IMR-90 (cell line): ENCODE measurements around the gene ZCCHC17. TPM values are rescaled to one million over a fixed set of nuclear protein-coding genes. Genes with fewer than 3 reads are reported as not detected.

Experiments used
- ATAC-seq: fragments of 200-7000 bp; cut with Tn5 transposase; 2 replicates; pipeline ENCODE4 v1.9.1; 2020; ENCODE audit warnings: low read depth, mild to moderate bottlenecking, moderate library complexity
- BruUV-seq: library from RNA; stranded (reverse); fragments of 400-500 nt; replicated peaks from 2 replicates; lab custom pipeline; 2021; lab: Mats Ljungman, UMichigan
- CTCF ChIA-PET: fragments of 300-600 bp; formaldehyde crosslinking; extraction: SDS; loops from one replicate; lab custom pipeline; 2021; ENCODE audit warnings: antibody characterized with exemption; lab: Yijun Ruan, JAX
- POLR2A ChIA-PET: fragments of 300-600 bp; sonication (Branson Sonifier 250); formaldehyde crosslinking; loops from one replicate; lab custom pipeline; 2022; ENCODE audit warnings: antibody characterized with exemption; ENCODE audit not compliant: unreplicated experiment; lab: Charles Lee
- DNase-seq: peaks from one replicate; pipeline ENCODE4 v3.0.0; 2013
- H2AFZ ChIP-seq: replicated peaks from 2 replicates; pipeline ENCODE3; 2013; ENCODE audit warnings: low read length, mild to moderate bottlenecking; ENCODE audit not compliant: poor library complexity
- H2AK5ac ChIP-seq: 2 replicates; pipeline ENCODE4 v1.6.1; 2013; ENCODE audit warnings: low read depth, low read length, inconsistent platforms
- H2AK9ac ChIP-seq: replicated peaks from 2 replicates; pipeline ENCODE3; 2013; ENCODE audit warnings: mild to moderate bottlenecking, low read depth, low read length, moderate library complexity; ENCODE audit not compliant: poor library complexity
- H2BK120ac ChIP-seq: 2 replicates; pipeline ENCODE4 v1.6.1; 2013; ENCODE audit warnings: low read depth, low read length, inconsistent platforms
- H2BK15ac ChIP-seq: 3 replicates; pipeline ENCODE4 v1.6.1; 2013; ENCODE audit warnings: low read depth, low read length, inconsistent platforms
- H2BK20ac ChIP-seq: 2 replicates; pipeline ENCODE4 v1.6.1; 2013; ENCODE audit warnings: low read depth, mild to moderate bottlenecking, inconsistent platforms, low read length, moderate library complexity
- H2BK5ac ChIP-seq: 2 replicates; pipeline ENCODE4 v1.6.1; 2013; ENCODE audit warnings: mild to moderate bottlenecking, low read depth, low read length, inconsistent platforms; ENCODE audit not compliant: poor library complexity, severe bottlenecking
- H3K14ac ChIP-seq: replicated peaks from 2 replicates; pipeline ENCODE4 v1.6.1; 2013; ENCODE audit warnings: low read depth, low read length, inconsistent platforms
- H3K18ac ChIP-seq: 2 replicates; pipeline ENCODE4 v1.6.1; 2013; ENCODE audit warnings: low read depth, low read length, control low read depth
- H3K23ac ChIP-seq: 2 replicates; pipeline ENCODE4 v1.6.1; 2013; ENCODE audit warnings: low read depth, low read length, inconsistent platforms
- H3K27ac ChIP-seq: 2 replicates; pipeline ENCODE4 v1.5.1; 2013; ENCODE audit warnings: mild to moderate bottlenecking, control low read depth, low read length; ENCODE audit not compliant: insufficient read depth
- H3K27me3 ChIP-seq: 2 replicates; pipeline ENCODE4 v1.6.1; 2013; ENCODE audit warnings: low read length; ENCODE audit not compliant: control insufficient read depth, insufficient read depth
- H3K36me3 ChIP-seq: 2 replicates; pipeline ENCODE4 v1.6.1; 2013; ENCODE audit warnings: low read length, mixed read lengths; ENCODE audit not compliant: control insufficient read depth, insufficient read depth
- H3K4ac ChIP-seq: 2 replicates; pipeline ENCODE4 v1.6.1; 2013; ENCODE audit warnings: low read depth, low read length, inconsistent platforms
- H3K4me1 ChIP-seq: 2 replicates; pipeline ENCODE4 v1.6.1; 2013; ENCODE audit warnings: low read length, mixed read lengths; ENCODE audit not compliant: control insufficient read depth, insufficient read depth
- H3K4me2 ChIP-seq: 2 replicates; pipeline ENCODE4 v1.6.1; 2013; ENCODE audit warnings: low read depth, mild to moderate bottlenecking, control low read depth, low read length, moderate library complexity
- H3K4me3 ChIP-seq: 2 replicates; pipeline ENCODE4 v1.5.1; 2013; ENCODE audit warnings: low read depth, mild to moderate bottlenecking, control low read depth, low read length, moderate library complexity; ENCODE audit not compliant: insufficient read depth
- H3K56ac ChIP-seq: 2 replicates; pipeline ENCODE4 v1.6.1; 2013; ENCODE audit warnings: low read length, inconsistent platforms; ENCODE audit not compliant: insufficient read depth; ENCODE audit errors: extremely low read depth
- H3K79me1 ChIP-seq, 2 experiments: 2 replicates each; pipeline ENCODE4 v1.6.1; 2013; ENCODE audit warnings: low read length in 2 of 2, inconsistent platforms in 1 of 2, low read depth in 1 of 2
- H3K9ac ChIP-seq: 2 replicates; pipeline ENCODE4 v1.6.1; 2013; ENCODE audit warnings: low read depth, low read length, control low read depth
- H3K9me1 ChIP-seq: 2 replicates; pipeline ENCODE4 v1.6.1; 2013; ENCODE audit warnings: low read length, inconsistent platforms; ENCODE audit not compliant: insufficient read depth
- H3K9me3 ChIP-seq: 2 replicates; pipeline ENCODE4 v1.6.1; 2013; ENCODE audit warnings: low read length; ENCODE audit not compliant: control insufficient read depth, insufficient read depth
- H4K20me1 ChIP-seq: 2 replicates; pipeline ENCODE4 v1.6.1; 2013; ENCODE audit warnings: low read length, inconsistent platforms; ENCODE audit not compliant: insufficient read depth
- H4K5ac ChIP-seq: 2 replicates; pipeline ENCODE4 v1.6.1; 2013; ENCODE audit warnings: mild to moderate bottlenecking, low read depth, low read length, control low read depth
- H4K8ac ChIP-seq, 2 experiments: 2 replicates each; pipeline ENCODE4 v1.6.1; 2013; ENCODE audit warnings: low read depth in 2 of 2, low read length in 2 of 2, control low read depth in 1 of 2, inconsistent platforms in 1 of 2
- H4K91ac ChIP-seq: 2 replicates; pipeline ENCODE4 v1.6.1; 2013; ENCODE audit warnings: low read depth, low read length, inconsistent platforms; ENCODE audit not compliant: insufficient read depth
- BHLHE40 ChIP-seq: fragments of 150-350 bp; IDR thresholded peaks from 2 replicates; pipeline ENCODE4 v1.6.1; 2016; ENCODE audit warnings: mild to moderate bottlenecking, low read depth, low read length
- CEBPB ChIP-seq: IDR thresholded peaks from 2 replicates; pipeline ENCODE4 v1.6.1; 2012; ENCODE audit warnings: low read depth, low read length, improper control_type of control experiment
- CHD1 ChIP-seq: IDR thresholded peaks from 2 replicates; pipeline ENCODE4 v1.6.1; 2012; ENCODE audit warnings: low read depth, low read length, improper control_type of control experiment
- MAZ ChIP-seq: IDR thresholded peaks from 2 replicates; pipeline ENCODE4 v1.6.1; 2012; ENCODE audit warnings: low read depth, mild to moderate bottlenecking, low read length, improper control_type of control experiment, moderate library complexity, borderline replicate concordance
- MXI1 ChIP-seq: IDR thresholded peaks from 2 replicates; pipeline ENCODE4 v1.6.1; 2012; ENCODE audit warnings: low read depth, mild to moderate bottlenecking, low read length, moderate library complexity, borderline replicate concordance
- POLR2A ChIP-seq: IDR thresholded peaks from 2 replicates; pipeline ENCODE4 v1.6.1; 2012; ENCODE audit warnings: mild to moderate bottlenecking, low read depth, low read length
- RAD21 ChIP-seq: IDR thresholded peaks from 2 replicates; pipeline ENCODE4 v1.6.1; 2012; ENCODE audit warnings: low read length, improper control_type of control experiment
- SMC3 ChIP-seq: fragments of 150-350 bp; IDR thresholded peaks from 2 replicates; pipeline ENCODE4 v1.6.1; 2016; ENCODE audit warnings: low read depth, mild to moderate bottlenecking, antibody characterized with exemption, low read length, moderate library complexity
- USF2 ChIP-seq: fragments of 150-350 bp; IDR thresholded peaks from 2 replicates; pipeline ENCODE4 v1.6.1; 2017; ENCODE audit warnings: mild to moderate bottlenecking, antibody characterized with exemption, low read length, low read depth
- WGBS, 2 experiments: methylation state at CpG; one replicate each; pipeline versions ENCODE4 v1.1.5 to v1.1.7; 2013; ENCODE audit warnings: missing lambda C conversion rate in 2 of 2; ENCODE audit not compliant: insufficient read length in 1 of 2; ENCODE audit errors: extremely low coverage in 2 of 2; 5-methylcytosine and 5-hydroxymethylcytosine counted together
- dilution Hi-C: fragments of 300-500 bp; cut with HindIII; formaldehyde crosslinking; loops from one replicate; pipeline ENCODE4 v1.14.3; 2018; ENCODE audit warnings: low sequenced_read_pairs; ENCODE audit not compliant: unreplicated experiment
- in situ Hi-C: fragments of 300-500 bp; cut with MboI; formaldehyde crosslinking; loops from 3 replicates; pipeline ENCODE4 v1.14.3; 2019; ENCODE audit warnings: low sequenced_read_pairs, inconsistent platforms, mixed read lengths
- intact Hi-C: fragments of 100-400 bp; cut with micrococcal nuclease; formaldehyde crosslinking; loops from 2 replicates; pipeline ENCODE4 v1.10.0; 2022
- polyA plus RNA-seq, 3 experiments: library from polyadenylated mRNA; depleted of rRNA; stranded (reverse); fragments of >200 nt; gene quantifications; 2 replicates each; pipeline ENCODE4 v1.2.3, GENCODE V29; 2012; ENCODE audit warnings: low replicate concordance in 1 of 3
- total RNA-seq: library from RNA; depleted of rRNA; stranded (reverse); fragments of >200 nt; gene quantifications from 2 replicates; pipeline ENCODE4 v1.2.3, GENCODE V29; 2012

The ZCCHC17 gene
- total and polyA plus RNA-seq, 2 of the 4 experiments (the other 2 are of a cell fraction): 48.4 to 48.9 TPM

DNA sequence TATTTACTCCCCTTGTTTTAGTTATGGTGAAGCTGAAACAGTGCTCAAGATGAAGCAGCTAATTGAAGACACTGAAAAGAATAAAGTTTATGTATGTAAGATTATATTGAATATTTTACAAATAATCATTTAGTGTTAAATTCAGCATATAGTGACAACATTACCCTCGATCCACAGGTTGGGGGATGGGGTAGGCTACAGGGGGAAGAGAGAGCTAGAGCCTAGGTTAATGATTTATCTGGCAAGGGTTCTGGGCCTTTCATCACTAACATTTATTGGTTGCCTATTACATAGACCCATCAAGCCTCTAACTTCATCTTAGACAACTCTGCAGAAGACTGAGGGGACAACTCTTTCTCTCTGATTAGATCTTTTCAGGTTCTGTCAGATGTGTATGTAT lies 21.3 kb downstream of the ZCCHC17 start:
- Histone ChIP-seq H3K9me1 (no peaks in the 10 kb centered on the region; the same call in 1 of the 2 replicates), H2AFZ (no peak overlapping the region), H3K36me3 (peaks cover 19% of the 10 kb centered on the region), H3K9me3 (no peaks in the 10 kb centered on the region), H3K4me2 (no peak overlapping the region), H2BK5ac (no peak overlapping the region), H3K56ac (no peak overlapping the region), H3K4me1 (no peaks in the 10 kb centered on the region), H3K23ac (no peak overlapping the region), H3K9ac (no peak overlapping the region), H2BK120ac (no peak overlapping the region), H4K20me1 (no peaks in the 10 kb centered on the region), H3K18ac (no peak overlapping the region), H3K79me1 (peaks cover 0 to 6% of the 10 kb centered on the region in 2 experiments; a peak in 1 of 4 replicates), H3K27ac (no peak overlapping the region), H4K91ac (no peak overlapping the region), H3K27me3 (no peaks in the 10 kb centered on the region), H3K4me3 (no peak overlapping the region), H2AK5ac (no peak overlapping the region), H4K8ac (no peak overlapping the region), H3K4ac (no peak overlapping the region), H2BK20ac (no peak overlapping the region), H2BK15ac (no peak overlapping the region), H4K5ac (no peak overlapping the region), H2AK9ac (no peak overlapping the region), H3K14ac (no peak overlapping the region)
- WGBS, 2 experiments: no CpG with 5 or more reads among the region's 1 CpG
- TF ChIP-seq MXI1 (no peak), CHD1 (no peak), RAD21 (no peak), SMC3 (no peak), BHLHE40 (no peak), CEBPB (no peak), MAZ (no peak), USF2 (no peak), POLR2A (no peak)
- intact Hi-C loops (no loop called here), dilution Hi-C loops (no loop called here), in situ Hi-C loops (no loop called here)
- ATAC-seq: no peak
- ChIA-PET CTCF (interaction anchor here (0.6 to 1.1 kb wide), 3 partner anchors 9 to 16 kb away, joined by 3 read pairs; no protein-coding TSS in a partner anchor), POLR2A (no interaction called here)
- DNase-seq: no peak
- BruUV-seq: no TSS peak
